ENCODE measurements around the gene SYNE2.

SYNE2 gene

GRCh38 chr14:63912286-63912685, 59.5 kb downstream of the SYNE2 start:
- no peak for DNase-seq

GRCh38 chr14:63918411-63918810, 65.6 kb downstream of the SYNE2 start:
- no peak for DNase-seq

- no peak for DNase-seq
Observed at GRCh38 chr14:63922696-63923421, 70.1 kb downstream of the SYNE2 start.

- no peak for DNase-seq
Observed at GRCh38 chr14:63923422-63923752, 70.6 kb downstream of the SYNE2 start.

GRCh38 chr14:63924375-63924774, 71.6 kb downstream of the SYNE2 start:
- DNase-seq, result no peak

- DNase-seq, result no peak
Observed at GRCh38 chr14:63926641-63927040, 73.8 kb downstream of the SYNE2 start.

- no peak for DNase-seq
Observed at GRCh38 chr14:63928744-63929174, 76.0 kb downstream of the SYNE2 start.

GRCh38 chr14:63933110-63933509, 80.3 kb downstream of the SYNE2 start:
- no peak for DNase-seq

GRCh38 chr14:63933711-63934110, 80.9 kb downstream of the SYNE2 start:
- no peak for DNase-seq

- no peak for DNase-seq
Observed at GRCh38 chr14:63938198-63939005, 85.6 kb downstream of the SYNE2 start.

- no peak for DNase-seq
Observed at GRCh38 chr14:63939006-63939270, 86.1 kb downstream of the SYNE2 start.

GRCh38 chr14:63940387-63940786, 87.6 kb downstream of the SYNE2 start:
- DNase-seq, result no peak

- DNase-seq, result no peak
Observed at GRCh38 chr14:63941023-63941422, 88.2 kb downstream of the SYNE2 start.

- no peak for DNase-seq
Observed at GRCh38 chr14:63949696-63950095, 96.9 kb downstream of the SYNE2 start.

GRCh38 chr14:63951021-63951420, 98.2 kb downstream of the SYNE2 start:
- DNase-seq, result no peak

- DNase-seq, result no peak
Observed at GRCh38 chr14:63951429-63951828, 98.6 kb downstream of the SYNE2 start.

- no peak for DNase-seq
Observed at GRCh38 chr14:63952053-63952932, 99.5 kb downstream of the SYNE2 start.

- DNase-seq, result no peak
Observed at GRCh38 chr14:63952933-63953437, 100.2 kb downstream of the SYNE2 start.

GRCh38 chr14:63956326-63956725, 103.5 kb downstream of the SYNE2 start:
- DNase-seq, result no peak

- DNase-seq, result no peak
Observed at GRCh38 chr14:63960926-63961567, 108.2 kb downstream of the SYNE2 start.

- no peak for DNase-seq
Observed at GRCh38 chr14:63962906-63963305, 110.1 kb downstream of the SYNE2 start.

- DNase-seq, result no peak
Observed at GRCh38 chr14:63963439-63963838, 110.6 kb downstream of the SYNE2 start.

GRCh38 chr14:63964113-63964512, 111.3 kb downstream of the SYNE2 start:
- DNase-seq, result no peak
